ENCODE measurements around the gene ABLIM3.

Gene ABLIM3

DNA sequence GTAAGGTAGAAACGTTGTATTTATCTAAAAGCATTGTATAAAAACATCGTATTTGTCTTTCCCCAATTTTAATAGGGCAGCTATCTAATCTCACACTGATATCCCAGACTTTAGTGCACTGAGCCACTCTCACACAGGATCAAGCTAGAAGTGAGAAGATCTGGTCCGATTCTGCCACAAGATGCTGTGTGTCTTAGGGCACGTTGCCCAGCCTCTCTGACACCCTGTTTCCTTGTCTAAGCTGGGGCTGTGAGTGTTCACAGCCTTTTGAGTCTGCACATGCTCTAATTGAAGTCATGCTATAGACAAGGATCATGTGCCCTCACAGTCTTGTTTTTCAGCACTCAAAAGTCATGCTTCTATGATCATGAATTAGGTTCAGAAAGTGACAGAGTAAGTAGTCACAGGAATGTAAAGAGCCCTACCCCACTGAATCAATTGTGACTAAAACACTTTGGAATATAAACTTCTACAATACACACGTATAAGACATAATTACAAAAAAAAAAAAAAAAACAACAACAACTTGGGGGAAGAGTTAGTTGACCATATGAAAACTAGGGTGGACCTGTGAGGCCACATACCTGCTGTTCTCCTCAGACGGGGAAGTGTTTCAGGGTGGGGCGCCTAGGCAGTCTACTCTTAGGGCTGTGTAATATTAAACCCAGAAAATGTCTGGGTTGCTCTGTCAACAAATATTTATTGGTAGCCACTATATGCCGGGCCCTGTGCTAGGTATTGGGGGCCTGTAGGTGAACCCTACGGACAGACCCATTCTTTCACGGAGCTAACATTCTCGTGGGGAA is 893 bp upstream of the ABLIM3 start:
- no peak overlapping the region for H3K27ac ChIP-seq
- H2AFZ ChIP-seq (ENCODE audit: low read depth) = peak overlapping the region; percentile 83; the same call in 1 of the 2 replicates
- TF ChIP-seq, protein P1, sequence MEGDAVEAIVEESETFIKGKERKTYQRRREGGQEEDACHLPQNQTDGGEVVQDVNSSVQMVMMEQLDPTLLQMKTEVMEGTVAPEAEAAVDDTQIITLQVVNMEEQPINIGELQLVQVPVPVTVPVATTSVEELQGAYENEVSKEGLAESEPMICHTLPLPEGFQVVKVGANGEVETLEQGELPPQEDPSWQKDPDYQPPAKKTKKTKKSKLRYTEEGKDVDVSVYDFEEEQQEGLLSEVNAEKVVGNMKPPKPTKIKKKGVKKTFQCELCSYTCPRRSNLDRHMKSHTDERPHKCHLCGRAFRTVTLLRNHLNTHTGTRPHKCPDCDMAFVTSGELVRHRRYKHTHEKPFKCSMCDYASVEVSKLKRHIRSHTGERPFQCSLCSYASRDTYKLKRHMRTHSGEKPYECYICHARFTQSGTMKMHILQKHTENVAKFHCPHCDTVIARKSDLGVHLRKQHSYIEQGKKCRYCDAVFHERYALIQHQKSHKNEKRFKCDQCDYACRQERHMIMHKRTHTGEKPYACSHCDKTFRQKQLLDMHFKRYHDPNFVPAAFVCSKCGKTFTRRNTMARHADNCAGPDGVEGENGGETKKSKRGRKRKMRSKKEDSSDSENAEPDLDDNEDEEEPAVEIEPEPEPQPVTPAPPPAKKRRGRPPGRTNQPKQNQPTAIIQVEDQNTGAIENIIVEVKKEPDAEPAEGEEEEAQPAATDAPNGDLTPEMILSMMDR (conservative IDR thresholded peaks at IDR 0.05; ENCODE audit: low read depth, low read length) = no peak
- no peaks in the 10 kb centered on the region for H3K27me3 ChIP-seq (ENCODE audit: insufficient read depth, low read depth)
- H3K4me1 ChIP-seq (ENCODE audit: low read depth, poor library complexity, severe bottlenecking) = no peaks in the 10 kb centered on the region
- no peak overlapping the region for H3K4me3 ChIP-seq (IDR thresholded peaks at IDR 0.05; ENCODE audit: insufficient read depth, low read depth, low read length)
- H3K79me2 ChIP-seq (ENCODE audit: insufficient read depth, low read depth) = no peaks in the 10 kb centered on the region
- no peak overlapping the region for H3K9ac ChIP-seq
- H3K4me2 ChIP-seq = no peak overlapping the region
- no peaks in the 10 kb centered on the region for H3K36me3 ChIP-seq (ENCODE audit: insufficient read depth)
- no peaks in the 10 kb centered on the region for H4K20me1 ChIP-seq (ENCODE audit: insufficient read depth)

- Histone ChIP-seq H3K4me2 (peak overlapping the region; percentile 57; the same call in 1 of the 2 replicates), H2AFZ (ENCODE audit: low read depth) (peak overlapping the region; percentile 83), H3K27ac (no peak overlapping the region)
Measured at GRCh38 chr5:149141957-149142851, 911 bp downstream of the ABLIM3 start.

GRCh38 chr5:149143470-149143869 is 2.2 kb downstream of the ABLIM3 start:
- no peaks in the 10 kb centered on the region for H3K27me3 ChIP-seq (ENCODE audit: insufficient read depth, low read depth)
- H3K4me3 ChIP-seq (IDR thresholded peaks at IDR 0.05; ENCODE audit: insufficient read depth, low read depth, low read length) = no peak overlapping the region
- no peak overlapping the region for H3K9ac ChIP-seq
- H3K79me2 ChIP-seq (ENCODE audit: insufficient read depth, low read depth) = no peaks in the 10 kb centered on the region
- no peaks in the 10 kb centered on the region for H3K4me1 ChIP-seq (ENCODE audit: low read depth, poor library complexity, severe bottlenecking)
- H4K20me1 ChIP-seq (ENCODE audit: insufficient read depth) = no peaks in the 10 kb centered on the region
- no peak overlapping the region for H3K4me2 ChIP-seq
- H2AFZ ChIP-seq (ENCODE audit: low read depth) = no peak overlapping the region
- TF ChIP-seq, protein P1 (conservative IDR thresholded peaks at IDR 0.05; ENCODE audit: low read depth, low read length) = no peak
- H3K27ac ChIP-seq = no peak overlapping the region
- no peaks in the 10 kb centered on the region for H3K36me3 ChIP-seq (ENCODE audit: insufficient read depth)

More at GRCh38 chr5:149141957-149142851, 911 bp downstream of the ABLIM3 start:
- Histone ChIP-seq H3K27me3 (ENCODE audit: insufficient read depth, low read depth) (no peaks in the 10 kb centered on the region), H3K4me1 (ENCODE audit: low read depth, poor library complexity, severe bottlenecking) (no peaks in the 10 kb centered on the region), H3K36me3 (ENCODE audit: insufficient read depth) (no peaks in the 10 kb centered on the region), H3K79me2 (ENCODE audit: insufficient read depth, low read depth) (no peaks in the 10 kb centered on the region), H4K20me1 (ENCODE audit: insufficient read depth) (no peaks in the 10 kb centered on the region), H3K4me3 (IDR thresholded peaks at IDR 0.05; ENCODE audit: insufficient read depth, low read depth, low read length) (no peak overlapping the region), H3K9ac (no peak overlapping the region)
- TF ChIP-seq, protein P1 (conservative IDR thresholded peaks at IDR 0.05; ENCODE audit: low read depth, low read length) = no peak

DNA sequence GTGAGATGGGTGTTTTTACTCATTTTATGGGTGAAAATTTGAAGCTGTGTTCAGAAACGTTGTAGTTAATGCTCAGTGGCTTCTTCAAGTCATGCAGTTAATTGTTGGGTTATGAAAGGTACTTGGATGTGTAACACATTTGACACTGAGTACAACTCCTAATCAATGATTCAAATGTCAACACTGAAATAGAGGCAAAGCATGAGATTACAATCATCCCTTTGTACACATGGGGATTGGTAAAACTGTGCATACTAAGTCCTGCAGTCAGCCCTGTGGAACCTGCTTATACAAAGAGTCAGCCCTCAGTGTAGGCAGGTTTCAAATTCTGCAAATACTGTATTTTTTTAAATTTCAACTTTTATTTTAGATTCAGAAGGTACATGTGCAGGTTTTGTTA is 3.3 kb downstream of the ABLIM3 start:
- Histone ChIP-seq H3K27ac (no peak overlapping the region), H3K4me2 (no peak overlapping the region), H3K4me1 (ENCODE audit: low read depth, poor library complexity, severe bottlenecking) (no peaks in the 10 kb centered on the region)

More for the DNA sequence above, 3.3 kb downstream of the ABLIM3 start:
- H3K36me3 ChIP-seq (ENCODE audit: insufficient read depth) = no peaks in the 10 kb centered on the region
- no peak overlapping the region for H2AFZ ChIP-seq (ENCODE audit: low read depth)
- TF ChIP-seq, protein P1 (conservative IDR thresholded peaks at IDR 0.05; ENCODE audit: low read depth, low read length) = no peak
- no peaks in the 10 kb centered on the region for H3K27me3 ChIP-seq (ENCODE audit: insufficient read depth, low read depth)
- H3K4me3 ChIP-seq (IDR thresholded peaks at IDR 0.05; ENCODE audit: insufficient read depth, low read depth, low read length) = no peak overlapping the region
- no peaks in the 10 kb centered on the region for H3K79me2 ChIP-seq (ENCODE audit: insufficient read depth, low read depth)
- H3K9ac ChIP-seq = no peak overlapping the region
- H4K20me1 ChIP-seq (ENCODE audit: insufficient read depth) = no peaks in the 10 kb centered on the region

All from KMS-11 (cell line).